ENCODE data around the gene EFEMP2.

The EFEMP2 gene

DNA sequence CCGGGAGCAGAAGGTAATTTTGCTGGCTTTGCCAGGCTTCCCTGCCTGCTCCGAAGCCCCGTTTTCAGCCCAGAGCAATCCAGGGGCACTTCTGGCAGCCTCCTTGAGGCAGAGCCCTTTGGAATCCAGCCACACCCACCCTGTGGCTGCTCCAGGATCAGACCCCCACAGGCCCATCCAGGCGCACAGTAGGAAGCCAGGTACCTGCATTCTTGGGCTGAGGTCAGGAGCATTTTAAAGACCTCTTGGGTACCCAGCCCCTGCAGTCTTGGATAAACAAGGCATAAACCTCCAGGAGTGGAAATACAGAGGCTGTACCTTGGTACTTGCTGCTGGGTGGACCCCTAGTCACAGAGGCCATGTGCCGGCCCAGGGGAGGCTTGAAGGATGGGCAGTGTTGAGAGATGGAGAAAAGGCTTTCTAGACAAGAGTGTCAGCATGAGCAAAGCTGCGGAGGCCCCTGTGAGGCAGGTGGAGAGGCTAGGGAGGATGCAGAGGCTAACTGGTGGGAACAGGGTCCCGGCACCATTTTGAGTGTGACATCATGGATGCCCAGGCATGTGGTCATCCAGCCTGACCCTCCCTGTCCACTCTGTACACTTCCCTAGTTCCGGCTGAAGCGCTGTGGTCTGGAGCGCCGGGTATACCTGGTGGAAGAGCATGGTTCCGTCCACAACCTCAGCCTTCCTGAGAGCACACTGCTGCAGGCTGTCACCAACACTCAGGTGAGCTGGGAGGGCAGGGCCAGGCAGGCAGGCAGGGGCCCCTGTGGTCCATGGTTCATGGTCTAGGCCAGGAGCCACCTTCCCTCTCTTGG is 8.5 kb downstream of the EFEMP2 start:
- H3K27me3 ChIP-seq (ENCODE audit: control insufficient read depth in 1 of 2, insufficient read depth in 2 of 2, low read length in 2 of 2): no peaks in the 10 kb centered on the region
- peaks cover 43 to 56% of the 10 kb centered on the region in 2 donors for H3K36me3 ChIP-seq (ENCODE audit: control insufficient read depth in 2 of 2, insufficient read depth in 2 of 2, low read length in 2 of 2)
- peaks cover 47% of the 10 kb centered on the region for H3K4me1 ChIP-seq (ENCODE audit: control insufficient read depth, insufficient read depth, low read length)
- H3K27ac ChIP-seq (ENCODE audit: low read length): peak overlapping the region; percentile 100
- H3K9ac ChIP-seq (ENCODE audit: low read length in 2 of 2): peak overlapping the region in 1 of 2 donors; percentile 5
- H3K4me3 ChIP-seq (ENCODE audit: low read length in 2 of 2): no peak overlapping the region
- no peaks in the 10 kb centered on the region for H3K9me3 ChIP-seq (ENCODE audit: control insufficient read depth in 2 of 2, low read length in 2 of 2)

GRCh38 chr11:65862941-65863888 is 9.4 kb downstream of the EFEMP2 start:
- Histone ChIP-seq H3K27ac (ENCODE audit: low read length) (peak overlapping the region; percentile 100), H3K4me1 (ENCODE audit: control insufficient read depth, insufficient read depth, low read length) (peaks cover 51% of the 10 kb centered on the region), H3K9me3 (ENCODE audit: control insufficient read depth in 2 of 2, low read length in 2 of 2) (no peaks in the 10 kb centered on the region), H3K4me3 (ENCODE audit: low read length in 2 of 2) (no peak overlapping the region), H3K9ac (ENCODE audit: low read length in 2 of 2) (peak overlapping the region in 1 of 2 donors; percentile 29), H3K36me3 (ENCODE audit: control insufficient read depth in 2 of 2, insufficient read depth in 2 of 2, low read length in 2 of 2) (peaks cover 34 to 48% of the 10 kb centered on the region in 2 donors), H3K27me3 (ENCODE audit: control insufficient read depth in 1 of 2, insufficient read depth in 2 of 2, low read length in 2 of 2) (no peaks in the 10 kb centered on the region)

- Histone ChIP-seq H3K27ac (ENCODE audit: low read length) (peak overlapping the region; percentile 100), H3K4me1 (ENCODE audit: control insufficient read depth, insufficient read depth, low read length) (peaks cover 49% of the 10 kb centered on the region), H3K4me3 (ENCODE audit: low read length in 2 of 2) (peak overlapping the region in 1 of 2 donors; percentile 98), H3K36me3 (ENCODE audit: control insufficient read depth in 2 of 2, insufficient read depth in 2 of 2, low read length in 2 of 2) (peaks cover 30 to 45% of the 10 kb centered on the region in 2 donors), H3K9ac (ENCODE audit: low read length in 2 of 2) (peak overlapping the region; percentile 21 to 85), H3K9me3 (ENCODE audit: control insufficient read depth in 2 of 2, low read length in 2 of 2) (no peaks in the 10 kb centered on the region), H3K27me3 (ENCODE audit: control insufficient read depth in 1 of 2, insufficient read depth in 2 of 2, low read length in 2 of 2) (no peaks in the 10 kb centered on the region)
These were observed 10.3 kb downstream of the EFEMP2 start for GRCh38 chr11:65862191-65862735.

DNA sequence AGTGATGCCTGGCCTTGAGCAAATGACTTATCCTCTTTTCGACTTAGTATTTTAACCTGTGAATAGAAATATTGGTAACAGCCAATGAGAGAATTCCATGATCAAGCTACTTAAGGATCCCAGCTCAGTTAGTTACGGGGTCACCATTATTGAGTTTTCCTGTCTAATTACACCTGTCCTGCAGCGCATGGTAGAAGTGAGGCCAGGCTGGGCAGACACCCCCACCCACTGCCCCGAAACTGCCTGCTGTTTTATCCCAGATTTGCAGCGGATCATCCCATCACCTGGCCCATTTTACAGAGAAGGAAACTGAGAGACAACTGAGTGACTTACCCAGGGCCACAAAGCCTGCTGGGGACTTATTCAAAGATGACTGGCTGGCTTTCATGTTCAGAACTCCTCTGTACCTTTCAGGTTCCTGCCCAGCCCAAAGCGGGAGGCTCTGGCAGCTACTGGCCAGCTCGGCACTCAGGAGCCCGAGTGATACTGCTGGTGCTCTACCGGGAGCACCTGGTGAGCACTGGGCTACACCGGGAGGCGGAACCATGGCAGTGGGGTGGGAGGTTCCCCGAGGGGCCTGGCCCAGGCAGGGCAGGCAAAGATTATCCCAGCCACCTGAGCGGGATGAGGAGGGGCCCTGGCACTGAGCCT is 10.9 kb downstream of the EFEMP2 start:
- peak overlapping the region; percentile 87 to 98 for H3K4me3 ChIP-seq (ENCODE audit: low read length in 2 of 2)
- peak overlapping the region; percentile 100 for H3K27ac ChIP-seq (ENCODE audit: low read length)
- H3K4me1 ChIP-seq (ENCODE audit: control insufficient read depth, insufficient read depth, low read length): peaks cover 51% of the 10 kb centered on the region
- H3K36me3 ChIP-seq (ENCODE audit: control insufficient read depth in 2 of 2, insufficient read depth in 2 of 2, low read length in 2 of 2): peaks cover 25 to 40% of the 10 kb centered on the region in 2 donors
- no peaks in the 10 kb centered on the region for H3K9me3 ChIP-seq (ENCODE audit: control insufficient read depth in 2 of 2, low read length in 2 of 2)
- H3K9ac ChIP-seq (ENCODE audit: low read length in 2 of 2): peak overlapping the region; percentile 85 to 98
- H3K27me3 ChIP-seq (ENCODE audit: control insufficient read depth in 1 of 2, insufficient read depth in 2 of 2, low read length in 2 of 2): no peaks in the 10 kb centered on the region

- no peaks in the 10 kb centered on the region for H3K9me3 ChIP-seq (ENCODE audit: control insufficient read depth in 2 of 2, low read length in 2 of 2)
- H3K9ac ChIP-seq (ENCODE audit: low read length in 2 of 2): peak overlapping the region; percentile 85 to 98
- H3K4me1 ChIP-seq (ENCODE audit: control insufficient read depth, insufficient read depth, low read length): peaks cover 55% of the 10 kb centered on the region
- H3K27me3 ChIP-seq (ENCODE audit: control insufficient read depth in 1 of 2, insufficient read depth in 2 of 2, low read length in 2 of 2): no peaks in the 10 kb centered on the region
- peak overlapping the region; percentile 87 to 98 for H3K4me3 ChIP-seq (ENCODE audit: low read length in 2 of 2)
- H3K36me3 ChIP-seq (ENCODE audit: control insufficient read depth in 2 of 2, insufficient read depth in 2 of 2, low read length in 2 of 2): peaks cover 25 to 40% of the 10 kb centered on the region in 2 donors
- H3K27ac ChIP-seq (ENCODE audit: low read length): peak overlapping the region; percentile 100
These were observed 11.5 kb downstream of the EFEMP2 start for GRCh38 chr11:65861165-65861505.

GRCh38 chr11:65860278-65861164 is 12.1 kb downstream of the EFEMP2 start, which contains the start of gene MUS81:
TSS of gene MUS81 (plus strand) at chr11:65860433. CDS start at chr11:65860754, 321 bp downstream.
- peak within 1 kb of the TSS; percentile 100 for H3K27ac ChIP-seq (ENCODE audit: low read length)
- no peaks in the 10 kb centered on the region for H3K9me3 ChIP-seq (ENCODE audit: control insufficient read depth in 2 of 2, low read length in 2 of 2)
- H3K27me3 ChIP-seq (ENCODE audit: control insufficient read depth in 1 of 2, insufficient read depth in 2 of 2, low read length in 2 of 2): no peaks in the 10 kb centered on the region
- H3K4me1 ChIP-seq (ENCODE audit: control insufficient read depth, insufficient read depth, low read length): peaks cover 61% of the 10 kb centered on the region
- H3K4me3 ChIP-seq (ENCODE audit: low read length in 2 of 2): peak within 1 kb of the TSS; percentile 91 to 98
- peak within 1 kb of the TSS; percentile 90 to 100 for H3K9ac ChIP-seq (ENCODE audit: low read length in 2 of 2)
- H3K36me3 ChIP-seq (ENCODE audit: control insufficient read depth in 2 of 2, insufficient read depth in 2 of 2, low read length in 2 of 2): peaks cover 30 to 40% of the 10 kb centered on the region in 2 donors

- H3K36me3 ChIP-seq (ENCODE audit: control insufficient read depth in 2 of 2, insufficient read depth in 2 of 2, low read length in 2 of 2): peaks cover 29 to 40% of the 10 kb centered on the region in 2 donors
These were observed 12.8 kb downstream of the EFEMP2 start for GRCh38 chr11:65859812-65860277.

DNA sequence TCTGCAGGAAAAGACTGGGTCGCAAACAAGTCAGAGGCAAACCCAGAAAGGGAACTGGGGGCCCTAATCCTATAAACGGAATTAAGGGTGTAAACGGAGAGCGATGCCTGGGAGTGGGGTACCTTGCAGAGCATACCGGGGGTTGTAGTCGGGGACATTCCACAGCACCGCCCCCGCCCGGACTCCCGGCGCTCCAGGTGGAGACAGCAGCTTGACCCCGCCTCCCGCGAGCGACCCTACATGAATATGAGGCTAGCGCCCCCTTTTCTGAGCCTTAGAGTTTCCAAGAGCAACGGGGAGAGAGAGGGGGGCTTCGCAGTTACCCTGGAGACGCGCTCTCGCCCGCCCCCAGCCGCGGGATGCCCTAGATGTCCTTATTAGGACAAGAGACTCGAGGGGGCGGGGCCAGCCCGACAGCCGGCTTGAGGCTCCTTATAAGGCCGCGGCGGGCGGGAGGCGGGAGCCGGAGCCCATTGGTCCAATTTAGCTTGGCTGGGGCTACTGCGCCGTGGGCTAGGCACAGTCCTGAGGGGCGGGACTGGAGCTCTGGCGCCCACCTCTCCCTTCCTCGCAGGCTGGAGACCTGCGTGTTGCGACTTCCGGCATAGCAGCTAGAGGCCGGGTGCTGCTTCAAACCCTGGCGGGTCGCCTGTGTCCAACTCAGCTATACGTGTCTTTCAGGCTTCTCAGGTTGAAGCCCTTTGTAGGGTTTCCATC is 13.3 kb downstream of the EFEMP2 start:
- Histone ChIP-seq H3K9ac (ENCODE audit: low read length in 2 of 2) (peak overlapping the region; percentile 90 to 100), H3K4me3 (ENCODE audit: low read length in 2 of 2) (peak overlapping the region; percentile 91 to 98), H3K9me3 (ENCODE audit: control insufficient read depth in 2 of 2, low read length in 2 of 2) (no peaks in the 10 kb centered on the region), H3K4me1 (ENCODE audit: control insufficient read depth, insufficient read depth, low read length) (peaks cover 68% of the 10 kb centered on the region), H3K36me3 (ENCODE audit: control insufficient read depth in 2 of 2, insufficient read depth in 2 of 2, low read length in 2 of 2) (peaks cover 31 to 39% of the 10 kb centered on the region in 2 donors), H3K27me3 (ENCODE audit: control insufficient read depth in 1 of 2, insufficient read depth in 2 of 2, low read length in 2 of 2) (no peaks in the 10 kb centered on the region), H3K27ac (ENCODE audit: low read length) (peak overlapping the region; percentile 100)

More at GRCh38 chr11:65859812-65860277, 12.8 kb downstream of the EFEMP2 start:
- Histone ChIP-seq H3K9me3 (ENCODE audit: control insufficient read depth in 2 of 2, low read length in 2 of 2) (no peaks in the 10 kb centered on the region), H3K4me1 (ENCODE audit: control insufficient read depth, insufficient read depth, low read length) (peaks cover 66% of the 10 kb centered on the region), H3K9ac (ENCODE audit: low read length in 2 of 2) (peak overlapping the region; percentile 85 to 98), H3K27ac (ENCODE audit: low read length) (peak overlapping the region; percentile 100), H3K27me3 (ENCODE audit: control insufficient read depth in 1 of 2, insufficient read depth in 2 of 2, low read length in 2 of 2) (no peaks in the 10 kb centered on the region), H3K4me3 (ENCODE audit: low read length in 2 of 2) (peak overlapping the region; percentile 87 to 98)

- H3K4me1 ChIP-seq (ENCODE audit: control insufficient read depth, insufficient read depth, low read length): peaks cover 65% of the 10 kb centered on the region
- H3K9ac ChIP-seq (ENCODE audit: low read length in 2 of 2): peak overlapping the region; percentile 90 to 100
- H3K36me3 ChIP-seq (ENCODE audit: control insufficient read depth in 2 of 2, insufficient read depth in 2 of 2, low read length in 2 of 2): peaks cover 32 to 39% of the 10 kb centered on the region in 2 donors
These were observed 13.9 kb downstream of the EFEMP2 start for GRCh38 chr11:65858681-65859087.

More at GRCh38 chr11:65858681-65859087, 13.9 kb downstream of the EFEMP2 start:
- Histone ChIP-seq H3K27me3 (ENCODE audit: control insufficient read depth in 1 of 2, insufficient read depth in 2 of 2, low read length in 2 of 2) (no peaks in the 10 kb centered on the region), H3K4me3 (ENCODE audit: low read length in 2 of 2) (peak overlapping the region; percentile 91 to 98), H3K27ac (ENCODE audit: low read length) (peak overlapping the region; percentile 100), H3K9me3 (ENCODE audit: control insufficient read depth in 2 of 2, low read length in 2 of 2) (no peaks in the 10 kb centered on the region)

All from stomach smooth muscle (tissue), 2 donors.